IMR-90 (cell line): ENCODE data around the gene RAC2. TPM values are rescaled to one million over a fixed set of nuclear protein-coding genes. Genes with fewer than 3 reads are reported as not detected.

Experiments used
- ATAC-seq: fragments of 200-7000 bp; cut with Tn5 transposase; 2 replicates; pipeline ENCODE4 v1.9.1; 2020; ENCODE audit warnings: low read depth, mild to moderate bottlenecking, moderate library complexity
- BruUV-seq: library from RNA; stranded (reverse); fragments of 400-500 nt; replicated peaks from 2 replicates; lab custom pipeline; 2021; lab: Mats Ljungman, UMichigan
- CTCF ChIA-PET: fragments of 300-600 bp; formaldehyde crosslinking; extraction: SDS; loops from one replicate; lab custom pipeline; 2021; ENCODE audit warnings: antibody characterized with exemption; lab: Yijun Ruan, JAX
- POLR2A ChIA-PET: fragments of 300-600 bp; sonication (Branson Sonifier 250); formaldehyde crosslinking; loops from one replicate; lab custom pipeline; 2022; ENCODE audit warnings: antibody characterized with exemption; ENCODE audit not compliant: unreplicated experiment; lab: Charles Lee
- DNase-seq: peaks from one replicate; pipeline ENCODE4 v3.0.0; 2013
- H2AFZ ChIP-seq: replicated peaks from 2 replicates; pipeline ENCODE3; 2013; ENCODE audit warnings: low read length, mild to moderate bottlenecking; ENCODE audit not compliant: poor library complexity
- H2AK5ac ChIP-seq: 2 replicates; pipeline ENCODE4 v1.6.1; 2013; ENCODE audit warnings: low read depth, low read length, inconsistent platforms
- H2AK9ac ChIP-seq: replicated peaks from 2 replicates; pipeline ENCODE3; 2013; ENCODE audit warnings: mild to moderate bottlenecking, low read depth, low read length, moderate library complexity; ENCODE audit not compliant: poor library complexity
- H2BK120ac ChIP-seq: 2 replicates; pipeline ENCODE4 v1.6.1; 2013; ENCODE audit warnings: low read depth, low read length, inconsistent platforms
- H2BK15ac ChIP-seq: 3 replicates; pipeline ENCODE4 v1.6.1; 2013; ENCODE audit warnings: low read depth, low read length, inconsistent platforms
- H2BK20ac ChIP-seq: 2 replicates; pipeline ENCODE4 v1.6.1; 2013; ENCODE audit warnings: low read depth, mild to moderate bottlenecking, inconsistent platforms, low read length, moderate library complexity
- H2BK5ac ChIP-seq: 2 replicates; pipeline ENCODE4 v1.6.1; 2013; ENCODE audit warnings: mild to moderate bottlenecking, low read depth, low read length, inconsistent platforms; ENCODE audit not compliant: poor library complexity, severe bottlenecking
- H3K14ac ChIP-seq: replicated peaks from 2 replicates; pipeline ENCODE4 v1.6.1; 2013; ENCODE audit warnings: low read depth, low read length, inconsistent platforms
- H3K18ac ChIP-seq: 2 replicates; pipeline ENCODE4 v1.6.1; 2013; ENCODE audit warnings: low read depth, low read length, control low read depth
- H3K23ac ChIP-seq: 2 replicates; pipeline ENCODE4 v1.6.1; 2013; ENCODE audit warnings: low read depth, low read length, inconsistent platforms
- H3K27ac ChIP-seq: 2 replicates; pipeline ENCODE4 v1.5.1; 2013; ENCODE audit warnings: mild to moderate bottlenecking, control low read depth, low read length; ENCODE audit not compliant: insufficient read depth
- H3K27me3 ChIP-seq: 2 replicates; pipeline ENCODE4 v1.6.1; 2013; ENCODE audit warnings: low read length; ENCODE audit not compliant: control insufficient read depth, insufficient read depth
- H3K36me3 ChIP-seq: 2 replicates; pipeline ENCODE4 v1.6.1; 2013; ENCODE audit warnings: low read length, mixed read lengths; ENCODE audit not compliant: control insufficient read depth, insufficient read depth
- H3K4ac ChIP-seq: 2 replicates; pipeline ENCODE4 v1.6.1; 2013; ENCODE audit warnings: low read depth, low read length, inconsistent platforms
- H3K4me1 ChIP-seq: 2 replicates; pipeline ENCODE4 v1.6.1; 2013; ENCODE audit warnings: low read length, mixed read lengths; ENCODE audit not compliant: control insufficient read depth, insufficient read depth
- H3K4me2 ChIP-seq: 2 replicates; pipeline ENCODE4 v1.6.1; 2013; ENCODE audit warnings: low read depth, mild to moderate bottlenecking, control low read depth, low read length, moderate library complexity
- H3K4me3 ChIP-seq: 2 replicates; pipeline ENCODE4 v1.5.1; 2013; ENCODE audit warnings: low read depth, mild to moderate bottlenecking, control low read depth, low read length, moderate library complexity; ENCODE audit not compliant: insufficient read depth
- H3K56ac ChIP-seq: 2 replicates; pipeline ENCODE4 v1.6.1; 2013; ENCODE audit warnings: low read length, inconsistent platforms; ENCODE audit not compliant: insufficient read depth; ENCODE audit errors: extremely low read depth
- H3K79me1 ChIP-seq, 2 experiments: 2 replicates each; pipeline ENCODE4 v1.6.1; 2013; ENCODE audit warnings: low read length in 2 of 2, inconsistent platforms in 1 of 2, low read depth in 1 of 2
- H3K9ac ChIP-seq: 2 replicates; pipeline ENCODE4 v1.6.1; 2013; ENCODE audit warnings: low read depth, low read length, control low read depth
- H3K9me1 ChIP-seq: 2 replicates; pipeline ENCODE4 v1.6.1; 2013; ENCODE audit warnings: low read length, inconsistent platforms; ENCODE audit not compliant: insufficient read depth
- H3K9me3 ChIP-seq: 2 replicates; pipeline ENCODE4 v1.6.1; 2013; ENCODE audit warnings: low read length; ENCODE audit not compliant: control insufficient read depth, insufficient read depth
- H4K20me1 ChIP-seq: 2 replicates; pipeline ENCODE4 v1.6.1; 2013; ENCODE audit warnings: low read length, inconsistent platforms; ENCODE audit not compliant: insufficient read depth
- H4K5ac ChIP-seq: 2 replicates; pipeline ENCODE4 v1.6.1; 2013; ENCODE audit warnings: mild to moderate bottlenecking, low read depth, low read length, control low read depth
- H4K8ac ChIP-seq, 2 experiments: 2 replicates each; pipeline ENCODE4 v1.6.1; 2013; ENCODE audit warnings: low read depth in 2 of 2, low read length in 2 of 2, control low read depth in 1 of 2, inconsistent platforms in 1 of 2
- H4K91ac ChIP-seq: 2 replicates; pipeline ENCODE4 v1.6.1; 2013; ENCODE audit warnings: low read depth, low read length, inconsistent platforms; ENCODE audit not compliant: insufficient read depth
- CEBPB ChIP-seq: IDR thresholded peaks from 2 replicates; pipeline ENCODE4 v1.6.1; 2012; ENCODE audit warnings: low read depth, low read length, improper control_type of control experiment
- FOS ChIP-seq: fragments of 150-350 bp; IDR thresholded peaks from 2 replicates; pipeline ENCODE4 v1.6.1; 2016; ENCODE audit warnings: low read depth, low read length
- MAFK ChIP-seq: IDR thresholded peaks from 2 replicates; pipeline ENCODE4 v1.6.1; 2012; ENCODE audit warnings: low read depth, low read length, improper control_type of control experiment
- POLR2A ChIP-seq: IDR thresholded peaks from 2 replicates; pipeline ENCODE4 v1.6.1; 2012; ENCODE audit warnings: mild to moderate bottlenecking, low read depth, low read length
- RAD21 ChIP-seq: IDR thresholded peaks from 2 replicates; pipeline ENCODE4 v1.6.1; 2012; ENCODE audit warnings: low read length, improper control_type of control experiment
- RFX5 ChIP-seq: IDR thresholded peaks from 2 replicates; pipeline ENCODE4 v1.8.0; 2012; ENCODE audit warnings: low read depth, mild to moderate bottlenecking, low read length, moderate library complexity
- SMC3 ChIP-seq: fragments of 150-350 bp; IDR thresholded peaks from 2 replicates; pipeline ENCODE4 v1.6.1; 2016; ENCODE audit warnings: low read depth, mild to moderate bottlenecking, antibody characterized with exemption, low read length, moderate library complexity
- WGBS, 2 experiments: methylation state at CpG; one replicate each; pipeline versions ENCODE4 v1.1.5 to v1.1.7; 2013; ENCODE audit warnings: missing lambda C conversion rate in 2 of 2; ENCODE audit not compliant: insufficient read length in 1 of 2; ENCODE audit errors: extremely low coverage in 2 of 2; 5-methylcytosine and 5-hydroxymethylcytosine counted together
- dilution Hi-C: fragments of 300-500 bp; cut with HindIII; formaldehyde crosslinking; loops from one replicate; pipeline ENCODE4 v1.14.3; 2018; ENCODE audit warnings: low sequenced_read_pairs; ENCODE audit not compliant: unreplicated experiment
- in situ Hi-C: fragments of 300-500 bp; cut with MboI; formaldehyde crosslinking; loops from 3 replicates; pipeline ENCODE4 v1.14.3; 2019; ENCODE audit warnings: low sequenced_read_pairs, inconsistent platforms, mixed read lengths
- intact Hi-C: fragments of 100-400 bp; cut with micrococcal nuclease; formaldehyde crosslinking; loops from 2 replicates; pipeline ENCODE4 v1.10.0; 2022
- polyA plus RNA-seq, 3 experiments: library from polyadenylated mRNA; depleted of rRNA; stranded (reverse); fragments of >200 nt; gene quantifications; 2 replicates each; pipeline ENCODE4 v1.2.3, GENCODE V29; 2012; ENCODE audit warnings: low replicate concordance in 1 of 3
- total RNA-seq: library from RNA; depleted of rRNA; stranded (reverse); fragments of >200 nt; gene quantifications from 2 replicates; pipeline ENCODE4 v1.2.3, GENCODE V29; 2012
- TF ChIP-seq, protein P1 (sequence below): fragments of 150-350 bp; IDR thresholded peaks from 2 replicates; pipeline ENCODE4 v1.6.1; 2016; ENCODE audit warnings: low read depth, mild to moderate bottlenecking, low read length, moderate library complexity, borderline replicate concordance

RAC2 gene
- total and polyA plus RNA-seq, 2 of the 4 experiments (the other 2 are of a cell fraction) = 10.0 to 72.3 TPM

DNA sequence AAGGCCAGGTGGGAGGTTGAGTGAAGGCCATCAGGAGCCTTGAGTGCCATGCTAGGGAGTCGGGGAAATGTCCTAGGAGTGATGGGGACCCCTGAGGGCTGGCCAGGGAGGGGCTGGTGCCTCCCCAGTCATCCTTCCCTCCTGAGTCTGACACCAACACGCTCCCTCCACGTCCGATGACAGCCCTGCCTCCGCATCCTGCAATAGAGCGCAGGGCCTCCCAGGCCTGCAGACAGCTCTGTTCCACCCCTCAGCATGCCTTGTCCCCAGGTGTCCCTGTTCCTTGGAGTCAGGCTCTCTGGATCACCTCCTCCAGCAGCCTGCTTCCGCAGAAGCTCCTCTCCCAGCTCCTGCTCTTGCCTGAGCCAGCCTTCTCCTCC lies 3.1 kb downstream of the RAC2 start:
- WGBS, 2 experiments = 94% methylated on average over 5 of the region's 7 CpGs; no CpG with 5 or more reads in 1 of the 2 experiments
- Histone ChIP-seq H2BK120ac (no peak overlapping the region), H4K8ac (no peak overlapping the region), H3K4me2 (no peak overlapping the region), H3K9me1 (peaks cover 3% of the 10 kb centered on the region), H2AFZ (no peak overlapping the region), H3K56ac (no peak overlapping the region), H3K4me1 (peaks cover 15% of the 10 kb centered on the region), H3K14ac (no peak overlapping the region), H3K9ac (no peak overlapping the region), H2AK5ac (no peak overlapping the region), H2AK9ac (peak overlapping the region; percentile 23), H2BK20ac (no peak overlapping the region), H3K9me3 (no peaks in the 10 kb centered on the region), H3K27me3 (no peaks in the 10 kb centered on the region), H4K91ac (no peak overlapping the region), H3K4me3 (no peak overlapping the region), H3K4ac (no peak overlapping the region), H4K20me1 (no peaks in the 10 kb centered on the region), H2BK5ac (no peak overlapping the region), H2BK15ac (no peak overlapping the region), H3K23ac (no peak overlapping the region), H4K5ac (no peak overlapping the region), H3K27ac (no peak overlapping the region), H3K36me3 (no peaks in the 10 kb centered on the region), H3K79me1 (peaks cover 8 to 21% of the 10 kb centered on the region in 2 experiments; a peak in 3 of 4 replicates), H3K18ac (no peak overlapping the region)
- no peak for TF ChIP-seq RAD21
- TF ChIP-seq, protein P1, sequence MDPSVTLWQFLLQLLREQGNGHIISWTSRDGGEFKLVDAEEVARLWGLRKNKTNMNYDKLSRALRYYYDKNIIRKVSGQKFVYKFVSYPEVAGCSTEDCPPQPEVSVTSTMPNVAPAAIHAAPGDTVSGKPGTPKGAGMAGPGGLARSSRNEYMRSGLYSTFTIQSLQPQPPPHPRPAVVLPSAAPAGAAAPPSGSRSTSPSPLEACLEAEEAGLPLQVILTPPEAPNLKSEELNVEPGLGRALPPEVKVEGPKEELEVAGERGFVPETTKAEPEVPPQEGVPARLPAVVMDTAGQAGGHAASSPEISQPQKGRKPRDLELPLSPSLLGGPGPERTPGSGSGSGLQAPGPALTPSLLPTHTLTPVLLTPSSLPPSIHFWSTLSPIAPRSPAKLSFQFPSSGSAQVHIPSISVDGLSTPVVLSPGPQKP = no peak
- no peak for TF ChIP-seq FOS
- no peak for TF ChIP-seq SMC3
- no peak for TF ChIP-seq CEBPB
- TF ChIP-seq MAFK = no peak
- TF ChIP-seq RFX5 = no peak
- no peak for TF ChIP-seq POLR2A
- intact Hi-C loops = no loop called here
- dilution Hi-C loops = no loop called here
- CTCF ChIA-PET = no interaction called here
- no peak for DNase-seq
- POLR2A ChIA-PET = no interaction called here
- in situ Hi-C loops = no loop called here
- ATAC-seq = no peak
- no TSS peak for BruUV-seq
